ENCODE results near the gene JUP.

DNA sequence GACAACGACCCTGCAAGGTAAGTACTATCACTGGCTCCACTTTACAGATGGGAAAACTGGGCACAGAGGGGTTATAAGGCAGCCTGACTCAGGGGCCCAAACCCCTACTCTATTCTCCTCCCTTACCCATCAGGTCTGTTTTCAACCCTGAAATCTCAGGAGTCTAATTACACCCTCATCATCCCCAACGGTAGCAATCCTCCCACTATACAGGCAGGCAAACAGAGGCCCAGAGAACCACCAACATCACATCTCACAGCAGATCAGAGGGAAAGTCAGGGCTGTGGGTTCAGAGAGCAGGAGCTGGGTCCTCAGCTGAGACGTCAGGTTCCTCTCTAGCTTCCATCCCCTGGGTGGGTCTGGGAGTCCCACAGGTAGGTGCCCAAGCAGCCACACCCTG is 16.5 kb downstream of the JUP start:
- TF ChIP-seq ZFP30 (CRISPR knock-in tag; IDR thresholded peaks at IDR 0.05) (no peak), PPARA (CRISPR knock-in tag; IDR thresholded peaks at IDR 0.05; ENCODE audit: borderline replicate concordance) (no peak), ARNTL (CRISPR knock-in tag; IDR thresholded peaks at IDR 0.05; ENCODE audit: borderline replicate concordance, low read depth) (no peak), BACH2 (CRISPR knock-in tag; IDR thresholded peaks at IDR 0.05; ENCODE audit: borderline replicate concordance) (no peak), ZNF8 (CRISPR knock-in tag; IDR thresholded peaks at IDR 0.05) (no peak)
- TF ChIP-seq, protein P1, sequence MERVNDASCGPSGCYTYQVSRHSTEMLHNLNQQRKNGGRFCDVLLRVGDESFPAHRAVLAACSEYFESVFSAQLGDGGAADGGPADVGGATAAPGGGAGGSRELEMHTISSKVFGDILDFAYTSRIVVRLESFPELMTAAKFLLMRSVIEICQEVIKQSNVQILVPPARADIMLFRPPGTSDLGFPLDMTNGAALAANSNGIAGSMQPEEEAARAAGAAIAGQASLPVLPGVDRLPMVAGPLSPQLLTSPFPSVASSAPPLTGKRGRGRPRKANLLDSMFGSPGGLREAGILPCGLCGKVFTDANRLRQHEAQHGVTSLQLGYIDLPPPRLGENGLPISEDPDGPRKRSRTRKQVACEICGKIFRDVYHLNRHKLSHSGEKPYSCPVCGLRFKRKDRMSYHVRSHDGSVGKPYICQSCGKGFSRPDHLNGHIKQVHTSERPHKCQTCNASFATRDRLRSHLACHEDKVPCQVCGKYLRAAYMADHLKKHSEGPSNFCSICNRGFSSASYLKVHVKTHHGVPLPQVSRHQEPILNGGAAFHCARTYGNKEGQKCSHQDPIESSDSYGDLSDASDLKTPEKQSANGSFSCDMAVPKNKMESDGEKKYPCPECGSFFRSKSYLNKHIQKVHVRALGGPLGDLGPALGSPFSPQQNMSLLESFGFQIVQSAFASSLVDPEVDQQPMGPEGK (CRISPR knock-in tag; IDR thresholded peaks at IDR 0.05; ENCODE audit: borderline replicate concordance) = no peak
